A673 (cell line): ENCODE results near the gene APOL5. TPM values are rescaled to one million over a fixed set of nuclear protein-coding genes. Genes with fewer than 3 reads are reported as not detected.

Experiments used
- BruUV-seq: library from RNA; stranded (reverse); fragments of 400-500 nt; replicated peaks from 2 replicates; lab custom pipeline; 2021; lab: Mats Ljungman, UMichigan
- CTCF ChIA-PET: fragments of 300-600 bp; sonication (Branson Sonifier 250); formaldehyde crosslinking; loops from one replicate; lab custom pipeline; 2022; ENCODE audit warnings: antibody characterized with exemption; lab: Charles Lee
- POLR2A ChIA-PET: fragments of 300-600 bp; sonication (Branson Sonifier 250); formaldehyde crosslinking; loops from one replicate; lab custom pipeline; 2022; ENCODE audit warnings: antibody characterized with exemption; ENCODE audit not compliant: low non-redundant PET; lab: Charles Lee
- DNase-seq: peaks from one replicate; pipeline ENCODE4 v3.0.0-alpha.2; 2015; ENCODE audit warnings: low spot score
- H3K27ac ChIP-seq: fragments of 200-600 bp; sonication (generic); 2 replicates; pipeline ENCODE4 v1.5.1; 2016; ENCODE audit warnings: mixed run types, low read depth, mild to moderate bottlenecking, mixed read lengths, antibody characterized with exemption, low read length; ENCODE audit not compliant: poor library complexity, severe bottlenecking
- H3K27me3 ChIP-seq: fragments of 200-600 bp; sonication (generic); replicated peaks from 2 replicates; pipeline ENCODE4 v1.6.1; 2017; ENCODE audit warnings: mixed run types, low read depth, mild to moderate bottlenecking, mixed read lengths, antibody characterized with exemption, low read length; ENCODE audit not compliant: insufficient read depth, poor library complexity
- H3K36me3 ChIP-seq: fragments of 200-600 bp; sonication (generic); 2 replicates; pipeline ENCODE4 v1.6.1; 2016; ENCODE audit warnings: mixed run types, mild to moderate bottlenecking, mixed read lengths, antibody characterized with exemption, low read length; ENCODE audit not compliant: insufficient read depth, poor library complexity, severe bottlenecking
- H3K4me1 ChIP-seq: fragments of 200-600 bp; sonication (generic); 2 replicates; pipeline ENCODE4 v1.6.1; 2017; ENCODE audit warnings: mixed run types, mild to moderate bottlenecking, mixed read lengths, antibody characterized with exemption, low read length; ENCODE audit not compliant: insufficient read depth, poor library complexity, severe bottlenecking
- H3K4me3 ChIP-seq: fragments of 200-600 bp; sonication (generic); 2 replicates; pipeline ENCODE4 v1.5.1; 2016; ENCODE audit warnings: low read depth, mixed run types, mild to moderate bottlenecking, mixed read lengths, low read length; ENCODE audit not compliant: poor library complexity, severe bottlenecking
- H3K9me3 ChIP-seq: fragments of 200-600 bp; sonication (generic); 2 replicates; pipeline ENCODE4 v1.6.1; 2016; ENCODE audit warnings: mixed run types, low read depth, mild to moderate bottlenecking, mixed read lengths, antibody characterized with exemption, low read length; ENCODE audit not compliant: poor library complexity, severe bottlenecking
- EZH2 ChIP-seq: fragments of 200-600 bp; sonication (generic); IDR thresholded peaks from 2 replicates; pipeline ENCODE4 v1.6.1; 2017; ENCODE audit warnings: borderline replicate concordance, low read depth, mild to moderate bottlenecking, mixed read lengths, antibody characterized with exemption, low read length; ENCODE audit not compliant: poor library complexity, severe bottlenecking
- intact Hi-C: fragments of 100-400 bp; cut with micrococcal nuclease; formaldehyde crosslinking; loops from one replicate; pipeline ENCODE4 v1.10.0; 2022; ENCODE audit not compliant: unreplicated experiment
- total RNA-seq: library from RNA; stranded (reverse); gene quantifications from 2 replicates; pipeline ENCODE4 v1.2.3, GENCODE V29; 2021
- TF ChIP-seq, protein P1 (sequence below): fragments of 300-800, 200-600 bp; sonication (generic); conservative IDR thresholded peaks from 2 replicates; pipeline ENCODE4 v1.5.1; 2017; ENCODE audit warnings: low read depth, mild to moderate bottlenecking, antibody characterized with exemption, low read length, moderate library complexity, mixed read lengths

APOL5 gene
- total RNA-seq, 1 experiment from 2014 or later, result not detected

DNA sequence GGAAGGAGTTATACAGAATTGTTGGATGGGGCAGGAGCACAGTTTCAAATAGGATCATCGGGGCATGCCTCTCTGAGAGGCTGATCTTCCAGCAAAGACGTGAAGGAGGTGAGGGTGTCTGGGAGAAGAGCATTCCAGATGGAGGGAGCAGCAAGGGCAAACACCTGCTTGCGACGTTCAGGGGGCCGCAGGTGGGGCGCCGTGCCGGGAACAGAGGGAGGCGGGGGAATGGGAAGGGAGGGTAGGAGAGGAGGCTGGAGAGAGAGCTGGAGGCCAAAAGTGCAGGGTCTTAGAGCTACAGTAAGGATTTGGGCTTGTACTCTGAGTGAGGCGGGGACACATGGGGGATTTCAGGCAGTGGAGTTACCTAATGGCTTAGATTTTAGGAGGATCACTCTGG lies 13.6 kb downstream of the APOL5 start:
- Histone ChIP-seq H3K36me3 (no peaks in the 10 kb centered on the region), H3K27me3 (no peaks in the 10 kb centered on the region), H3K27ac (no peak overlapping the region), H3K9me3 (no peaks in the 10 kb centered on the region), H3K4me3 (no peak overlapping the region), H3K4me1 (no peaks in the 10 kb centered on the region)
- no peak for TF ChIP-seq EZH2
- TF ChIP-seq, protein P1, sequence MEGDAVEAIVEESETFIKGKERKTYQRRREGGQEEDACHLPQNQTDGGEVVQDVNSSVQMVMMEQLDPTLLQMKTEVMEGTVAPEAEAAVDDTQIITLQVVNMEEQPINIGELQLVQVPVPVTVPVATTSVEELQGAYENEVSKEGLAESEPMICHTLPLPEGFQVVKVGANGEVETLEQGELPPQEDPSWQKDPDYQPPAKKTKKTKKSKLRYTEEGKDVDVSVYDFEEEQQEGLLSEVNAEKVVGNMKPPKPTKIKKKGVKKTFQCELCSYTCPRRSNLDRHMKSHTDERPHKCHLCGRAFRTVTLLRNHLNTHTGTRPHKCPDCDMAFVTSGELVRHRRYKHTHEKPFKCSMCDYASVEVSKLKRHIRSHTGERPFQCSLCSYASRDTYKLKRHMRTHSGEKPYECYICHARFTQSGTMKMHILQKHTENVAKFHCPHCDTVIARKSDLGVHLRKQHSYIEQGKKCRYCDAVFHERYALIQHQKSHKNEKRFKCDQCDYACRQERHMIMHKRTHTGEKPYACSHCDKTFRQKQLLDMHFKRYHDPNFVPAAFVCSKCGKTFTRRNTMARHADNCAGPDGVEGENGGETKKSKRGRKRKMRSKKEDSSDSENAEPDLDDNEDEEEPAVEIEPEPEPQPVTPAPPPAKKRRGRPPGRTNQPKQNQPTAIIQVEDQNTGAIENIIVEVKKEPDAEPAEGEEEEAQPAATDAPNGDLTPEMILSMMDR, result no peak
- DNase-seq, result no peak
- CTCF ChIA-PET, result no interaction called here
- POLR2A ChIA-PET, result no interaction called here
- intact Hi-C loops, result no loop called here
- no TSS peak for BruUV-seq

DNA sequence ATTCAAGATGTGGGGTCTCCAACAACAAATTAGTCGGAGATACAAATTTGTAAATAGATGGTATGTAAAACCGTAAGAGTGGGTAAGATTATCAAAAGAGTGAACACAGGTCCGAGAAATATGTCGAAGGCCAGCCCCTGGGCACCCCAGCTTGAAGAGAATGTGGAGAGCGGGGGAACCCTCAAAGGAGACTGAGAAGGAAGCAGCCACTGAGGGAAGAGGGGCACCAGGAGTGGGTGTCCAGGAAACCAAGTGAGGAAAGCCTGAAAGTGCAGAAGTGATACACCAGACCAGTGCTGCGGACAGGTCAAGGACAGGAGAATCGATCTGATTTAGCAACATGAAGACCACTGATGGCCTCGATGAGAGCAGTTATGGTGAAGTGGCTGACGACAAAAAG lies 14.4 kb downstream of the APOL5 start:
- Histone ChIP-seq H3K36me3 (no peaks in the 10 kb centered on the region), H3K27me3 (no peaks in the 10 kb centered on the region), H3K27ac (no peak overlapping the region), H3K4me3 (no peak overlapping the region), H3K9me3 (no peaks in the 10 kb centered on the region), H3K4me1 (no peaks in the 10 kb centered on the region)
- BruUV-seq, result no TSS peak
- POLR2A ChIA-PET, result no interaction called here
- CTCF ChIA-PET, result no interaction called here
- TF ChIP-seq EZH2, result no peak
- TF ChIP-seq, protein P1, result no peak
- intact Hi-C loops, result no loop called here
- no peak for DNase-seq

DNA sequence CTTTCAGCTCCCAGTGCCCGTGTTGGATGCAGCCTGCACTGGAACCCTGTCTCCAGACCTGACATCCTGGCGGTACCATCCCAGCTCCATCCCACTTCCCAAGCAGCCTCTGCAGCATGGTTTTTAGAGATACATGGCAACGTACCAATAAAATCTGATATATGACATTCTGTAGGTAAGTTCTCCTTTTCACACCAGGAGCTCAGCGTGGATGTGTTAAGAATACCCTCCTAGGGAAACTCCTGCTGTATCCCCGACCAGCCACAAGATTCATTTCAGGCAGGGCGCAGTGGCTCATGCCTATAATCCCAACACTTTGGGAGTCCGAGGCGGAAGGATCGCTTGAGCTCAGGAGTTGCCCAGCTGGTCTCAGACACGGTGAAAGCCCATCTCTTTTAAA lies 15.4 kb downstream of the APOL5 start:
- no peaks in the 10 kb centered on the region for H3K4me1 ChIP-seq
- no peak for DNase-seq
- no peaks in the 10 kb centered on the region for H3K9me3 ChIP-seq
- no peak overlapping the region for H3K27ac ChIP-seq
- intact Hi-C loops, result no loop called here
- no TSS peak for BruUV-seq
- no peaks in the 10 kb centered on the region for H3K27me3 ChIP-seq
- no peak overlapping the region for H3K4me3 ChIP-seq
- CTCF ChIA-PET, result no interaction called here
- TF ChIP-seq, protein P1, result no peak
- TF ChIP-seq EZH2, result no peak
- H3K36me3 ChIP-seq, result no peaks in the 10 kb centered on the region
- POLR2A ChIA-PET, result no interaction called here
